ENCODE data around the gene ALS2. TPM values are rescaled to one million over a fixed set of nuclear protein-coding genes. Genes with fewer than 3 reads are reported as not detected.
"Not testable (repeated sequence)": the region's sequence is repeated elsewhere in the genome, so short reads cannot be mapped to it uniquely, and the experiment has no call there.

The ALS2 gene
- total RNA-seq, 1 donor from 2014 or later = 34.5 TPM

DNA sequence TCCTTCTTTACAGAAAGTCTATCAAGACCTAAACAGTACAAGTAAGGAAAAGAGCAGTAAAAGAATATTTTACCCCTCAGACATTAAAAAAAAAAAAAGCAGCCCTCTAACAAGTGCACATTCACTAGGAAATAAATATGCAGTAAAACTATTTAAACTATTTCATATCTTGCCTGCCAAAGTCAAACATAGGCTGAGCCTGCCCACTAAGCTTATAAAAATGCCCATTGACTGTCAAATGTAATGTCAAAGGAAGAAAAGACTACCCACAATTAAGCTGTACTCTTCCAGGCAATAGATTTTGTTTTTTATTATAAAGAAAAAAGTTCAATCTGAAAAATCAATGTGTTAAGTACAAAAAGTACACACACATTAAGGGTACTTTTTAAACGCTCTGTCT lies 11.8 kb downstream of the ALS2 start:
- DNase-seq (ENCODE audit: missing footprints) (no peak), ATAC-seq (no peak)
- intact Hi-C loops (cut with DNase I) = no loop called here

DNA sequence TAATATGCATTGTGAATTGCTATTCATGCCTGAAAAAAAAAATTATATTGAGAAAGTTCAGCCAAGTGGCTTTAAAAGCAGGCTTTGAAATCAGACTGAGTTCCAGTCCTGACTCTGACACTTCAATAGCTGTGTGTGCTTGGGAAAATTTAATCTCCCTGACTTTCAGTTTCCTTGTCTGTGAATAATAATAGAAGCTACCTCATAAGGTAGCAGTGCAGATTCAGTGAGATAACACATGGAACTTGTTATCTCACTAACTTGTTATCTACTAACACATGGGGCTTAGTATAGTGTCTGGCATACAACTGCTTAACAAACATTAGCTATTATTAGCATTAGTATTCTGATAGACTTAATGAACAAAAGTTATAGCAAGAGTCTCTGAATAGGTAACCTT lies 14.9 kb downstream of the ALS2 start:
- intact Hi-C loops (cut with DNase I) = no loop called here
- DNase-seq (ENCODE audit: missing footprints) (no peak), ATAC-seq (peak; percentile 44)

DNA sequence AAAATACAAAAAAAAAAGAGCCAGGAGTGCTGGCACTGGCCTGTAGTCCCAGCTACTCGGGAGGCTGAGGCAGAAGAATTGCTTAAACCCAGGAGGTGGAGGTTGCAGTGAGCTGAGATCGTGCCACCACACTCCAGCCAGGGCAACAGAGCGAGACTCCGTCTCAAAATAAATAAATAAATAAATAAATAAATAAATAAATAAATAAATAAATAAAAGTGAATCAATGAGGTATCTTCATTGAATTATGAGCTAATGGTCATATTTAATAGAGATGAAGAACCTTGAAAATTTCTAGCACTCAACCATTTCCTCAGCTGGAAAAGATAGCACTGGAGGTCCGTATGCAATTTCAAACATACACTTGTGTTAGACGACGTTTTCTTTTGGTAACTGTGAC lies 16.3 kb downstream of the ALS2 start:
- ATAC-seq; intact Hi-C loops (cut with DNase I); DNase-seq (ENCODE audit: missing footprints): not testable (repeated sequence)

DNA sequence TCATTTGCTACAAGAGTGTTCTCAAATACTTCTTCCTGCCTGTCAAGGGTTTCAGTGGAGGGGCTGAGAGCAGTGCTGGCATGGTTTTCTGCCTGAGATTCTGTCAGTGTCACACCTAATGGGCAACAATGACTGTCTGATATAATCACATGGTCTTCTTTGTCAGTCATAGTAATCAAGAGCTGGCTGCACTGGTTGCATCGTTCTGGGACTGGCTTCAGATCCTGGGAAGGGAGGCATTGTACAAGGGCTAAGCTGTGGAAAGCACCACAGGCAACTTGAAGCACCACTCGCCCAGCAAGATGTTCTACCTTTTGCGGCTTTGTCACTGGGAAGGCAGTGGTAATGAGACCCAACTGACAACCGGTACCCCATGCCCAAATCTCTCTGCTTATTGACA lies 19.6 kb downstream of the ALS2 start:
- intact Hi-C loops (cut with DNase I) = no loop called here
- ATAC-seq (no peak), DNase-seq (ENCODE audit: missing footprints) (no peak)

DNA sequence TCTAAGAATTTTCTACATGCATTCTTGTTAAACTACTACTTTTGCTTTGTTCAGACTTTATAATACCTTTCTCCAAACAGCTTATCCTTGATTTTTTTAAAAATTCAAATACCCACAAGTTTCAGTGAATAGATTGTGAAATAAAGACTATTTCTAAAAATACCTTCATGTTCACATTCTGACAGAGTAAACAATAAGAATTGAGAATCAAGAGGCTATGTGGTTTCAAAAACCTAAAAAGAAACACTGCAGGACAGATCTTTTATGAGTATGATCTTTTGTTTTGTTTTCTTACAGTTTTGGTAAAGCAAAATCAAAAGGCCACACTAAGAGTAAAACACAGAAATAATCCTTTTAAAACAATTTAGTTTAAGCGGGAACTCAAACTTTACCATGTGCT lies 21.2 kb downstream of the ALS2 start:
- intact Hi-C loops (cut with DNase I) = no loop called here
- no peak for ATAC-seq
- DNase-seq (ENCODE audit: missing footprints) = no peak

DNA sequence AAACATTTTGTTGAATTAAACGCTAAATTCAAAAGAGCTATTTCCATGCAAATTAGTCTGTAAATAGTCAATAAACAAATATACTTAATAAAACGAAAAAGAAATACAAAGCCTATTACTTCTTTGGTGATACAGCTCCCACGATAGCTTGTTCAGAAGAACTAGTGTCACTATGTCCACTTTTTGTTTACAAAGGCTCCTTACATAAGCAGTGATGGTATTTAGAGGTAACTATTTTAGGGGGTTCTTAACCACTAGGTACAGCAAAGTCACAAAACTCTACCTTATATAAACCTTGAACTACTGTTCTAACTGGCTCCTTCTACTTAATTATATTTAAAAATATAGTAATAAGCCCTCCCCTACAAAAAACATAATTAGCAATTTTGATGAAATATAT lies 21.9 kb downstream of the ALS2 start:
- intact Hi-C loops (cut with DNase I) = no loop called here
- DNase-seq (ENCODE audit: missing footprints) = no peak
- no peak for ATAC-seq

DNA sequence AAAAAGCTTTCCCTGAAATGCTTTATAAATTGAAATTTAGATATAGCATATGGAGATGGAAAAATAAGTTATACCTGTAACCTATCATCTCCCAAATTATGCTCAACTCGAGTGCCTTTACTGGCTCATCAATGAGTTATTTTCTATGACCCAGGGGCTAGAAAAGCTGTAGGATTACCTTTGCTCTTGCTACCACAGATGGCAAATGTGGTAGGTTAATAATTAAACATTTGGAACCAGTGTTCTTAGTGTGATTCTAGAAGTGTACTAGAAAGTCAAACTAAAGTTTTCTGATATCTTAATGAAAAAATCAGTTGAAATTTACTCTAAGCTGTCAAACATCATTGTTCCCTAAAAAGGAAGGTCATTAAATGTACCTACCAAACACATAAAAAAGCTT lies 22.5 kb downstream of the ALS2 start:
- DNase-seq (ENCODE audit: missing footprints) (no peak), ATAC-seq (no peak)
- intact Hi-C loops (cut with DNase I) = no loop called here

DNA sequence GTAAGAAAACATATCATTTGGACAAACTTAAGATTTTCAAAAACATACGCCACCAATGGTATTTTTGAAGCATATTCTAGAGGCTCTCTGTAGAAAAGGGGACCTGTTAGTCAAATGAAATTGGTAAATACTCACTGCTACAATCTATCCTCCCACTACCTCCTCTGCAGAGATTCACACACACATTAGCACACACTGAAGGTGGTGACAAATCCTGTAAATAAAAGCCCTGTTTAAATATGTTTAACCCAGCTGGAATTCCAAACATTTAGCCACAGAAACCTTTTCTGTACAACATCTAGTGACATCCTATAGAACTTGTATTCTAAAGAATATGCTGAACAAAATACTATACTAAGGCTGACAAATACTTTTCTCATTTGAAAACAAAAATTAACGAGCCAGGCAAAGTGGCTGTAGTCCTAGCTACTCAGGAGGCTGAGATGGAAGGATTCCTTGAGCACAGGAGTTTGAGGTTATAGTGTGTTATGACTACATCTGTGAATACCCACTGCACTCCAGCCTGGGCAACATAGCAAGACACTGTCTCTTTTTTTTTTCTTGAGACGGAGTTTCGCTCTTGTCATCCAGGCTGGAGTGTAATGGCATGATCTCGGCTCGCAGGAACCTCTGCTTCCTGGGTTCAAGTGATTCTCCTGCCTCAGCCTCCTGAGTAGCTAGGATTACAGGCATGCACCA lies 25.9 kb downstream of the ALS2 start:
- no peak for ATAC-seq
- DNase-seq (ENCODE audit: missing footprints) = no peak
- intact Hi-C loops (cut with DNase I) = no loop called here

DNA sequence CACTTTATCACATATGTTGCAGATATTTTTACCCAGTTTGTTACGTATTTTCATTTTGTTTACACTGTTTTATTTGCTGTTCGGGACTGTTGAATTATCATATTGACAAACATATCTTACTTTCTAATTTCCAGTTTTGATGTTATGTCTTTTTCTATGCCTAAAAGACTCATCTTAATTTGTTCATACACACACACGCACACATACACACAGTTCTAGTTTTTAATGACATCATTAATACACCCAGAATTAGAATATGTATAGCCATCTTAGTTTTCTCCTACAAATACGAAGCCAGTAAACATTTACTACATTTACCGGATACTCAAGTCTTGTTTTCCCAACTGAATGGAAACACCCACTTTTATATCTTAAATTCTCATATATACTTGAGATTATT lies 29.2 kb downstream of the ALS2 start:
- ATAC-seq = no peak
- no peak for DNase-seq (ENCODE audit: missing footprints)
- intact Hi-C loops (cut with DNase I) = no loop called here

DNA sequence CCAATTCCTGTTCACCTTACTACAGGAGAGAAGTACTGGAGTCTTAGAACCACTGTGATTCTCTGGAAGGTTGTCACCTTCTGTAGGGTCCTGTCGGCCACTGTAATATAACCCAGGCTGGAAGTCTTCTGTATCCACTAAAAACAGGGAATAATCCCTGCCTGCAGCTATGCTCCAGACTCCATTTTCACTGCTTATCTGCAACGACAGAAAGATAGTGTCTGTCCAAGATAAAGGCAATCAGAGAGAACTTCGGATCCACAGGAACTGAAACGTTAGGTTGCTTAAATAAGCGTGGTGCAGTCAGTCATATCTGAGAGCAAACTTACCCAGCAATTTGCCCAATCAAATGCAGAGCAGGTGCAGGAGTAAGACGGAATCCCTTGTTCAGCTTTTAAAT lies 34.2 kb downstream of the ALS2 start:
- no peak for DNase-seq (ENCODE audit: missing footprints)
- no peak for ATAC-seq
- intact Hi-C loops (cut with DNase I) = no loop called here

DNA sequence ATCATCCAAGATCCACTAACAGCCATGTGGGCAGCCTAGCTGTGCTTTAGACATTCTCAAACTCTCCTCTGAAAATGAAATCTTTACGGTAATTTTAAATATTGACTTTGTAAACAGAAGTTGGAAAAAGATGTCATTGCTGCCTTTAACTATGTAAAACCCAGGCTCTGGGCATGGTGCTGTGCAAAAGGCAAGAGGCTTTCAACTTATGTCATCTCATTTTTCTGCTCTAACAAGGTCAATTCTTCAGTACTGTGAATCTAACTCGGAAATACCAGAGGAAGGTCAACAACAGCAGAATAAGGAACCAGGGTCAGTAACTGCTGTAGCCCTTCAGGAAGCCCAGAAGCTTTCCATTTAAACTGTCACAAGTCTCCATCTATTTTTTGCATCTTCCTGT lies 45.2 kb downstream of the ALS2 start:
- DNase-seq (ENCODE audit: missing footprints) = no peak
- intact Hi-C loops (cut with DNase I) = no loop called here
- no peak for ATAC-seq

DNA sequence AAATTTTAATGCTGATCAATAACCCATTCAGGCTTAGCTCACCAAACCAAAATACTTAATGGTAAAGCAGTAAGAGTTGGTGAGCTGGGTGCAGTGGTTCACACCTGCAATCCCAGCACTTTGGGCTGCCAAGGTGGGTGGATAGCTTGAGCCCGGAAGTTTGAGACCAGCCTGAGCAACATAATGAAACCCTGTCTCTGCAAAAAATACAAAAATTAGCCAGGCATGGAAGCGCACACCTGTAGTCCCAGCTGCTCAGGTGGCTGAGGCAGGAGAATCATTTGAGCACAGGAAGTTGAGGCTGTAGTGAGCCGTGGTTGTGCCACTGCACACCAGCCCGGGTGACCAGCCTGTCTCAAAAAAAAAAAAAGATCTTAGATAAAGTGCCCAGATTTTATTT lies 46.6 kb downstream of the ALS2 start:
- ATAC-seq = no peak
- DNase-seq (ENCODE audit: missing footprints) = no peak
- intact Hi-C loops (cut with DNase I) = no loop called here

DNA sequence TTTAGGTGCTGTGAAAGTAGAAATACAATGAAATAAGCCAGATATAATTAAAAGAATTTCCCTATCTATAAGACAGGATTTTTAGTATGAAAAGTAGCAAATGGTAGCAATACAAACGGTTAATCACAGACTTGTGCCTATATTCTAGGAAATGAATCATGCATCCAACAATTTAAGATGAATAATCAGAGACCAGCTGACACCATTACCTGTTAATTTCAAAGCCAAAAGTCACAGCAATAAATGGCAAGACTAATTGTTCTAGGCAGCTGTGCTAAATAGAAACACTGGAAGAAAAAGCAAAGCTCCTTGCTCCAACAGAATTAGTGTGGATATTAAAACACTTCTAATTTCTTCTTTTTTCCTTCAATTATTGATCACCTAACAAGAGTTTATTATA lies 47.2 kb downstream of the ALS2 start:
- intact Hi-C loops (cut with DNase I) = no loop called here
- no peak for ATAC-seq

DNA sequence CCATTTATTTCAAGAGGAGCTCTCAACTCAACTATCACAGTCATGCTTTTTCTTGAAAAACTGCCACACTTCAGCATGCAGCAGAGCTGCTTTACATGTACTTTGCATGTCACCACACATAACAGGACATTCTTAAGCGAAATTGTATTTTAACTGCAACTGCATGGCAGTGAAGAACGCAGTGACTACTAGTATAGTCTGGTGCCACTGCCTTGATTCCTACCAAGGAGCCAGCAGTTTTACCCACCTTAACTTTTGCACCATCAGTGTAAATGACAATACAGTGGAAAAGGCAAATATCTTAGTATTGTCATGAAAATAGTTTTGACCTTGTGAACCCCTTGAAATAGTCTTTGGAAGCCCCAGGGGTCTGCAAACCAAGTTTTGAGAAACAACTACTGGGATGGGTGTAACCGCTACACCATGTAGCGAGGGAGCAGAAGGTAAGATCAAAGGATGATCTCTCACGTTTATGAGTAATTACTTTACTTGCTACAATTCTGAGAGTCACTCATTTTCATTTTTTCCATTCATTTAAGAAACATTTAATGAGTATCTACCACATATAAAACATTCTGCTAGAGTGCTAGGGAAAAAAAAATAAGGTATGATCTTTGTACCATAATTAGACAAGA lies 50.0 kb downstream of the ALS2 start:
- DNase-seq (ENCODE audit: missing footprints) (no peak), ATAC-seq (no peak)
- intact Hi-C loops (cut with DNase I) = no loop called here

More for the DNA sequence above, 47.2 kb downstream of the ALS2 start:
- DNase-seq (ENCODE audit: missing footprints) = no peak

DNA sequence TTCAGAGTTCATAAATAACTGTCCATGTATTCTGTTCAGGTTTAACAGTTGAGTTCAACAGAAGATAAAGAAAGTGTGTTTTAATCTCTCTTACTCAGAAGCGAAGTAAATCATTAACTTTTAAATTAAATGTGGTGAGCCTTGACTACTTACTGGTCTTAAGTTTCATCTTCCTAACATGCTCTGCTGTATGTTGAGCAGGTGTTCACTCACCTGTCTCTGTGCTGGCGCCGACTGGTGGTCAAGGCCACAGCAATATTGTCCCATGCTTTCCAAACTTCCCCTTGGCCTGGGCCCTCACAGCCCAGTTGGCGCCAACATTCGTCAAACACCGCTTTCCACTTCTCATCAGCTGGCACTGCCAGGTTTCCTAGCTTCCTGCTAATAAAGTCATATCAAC lies 65.3 kb downstream of the ALS2 start:
- ATAC-seq (no peak), DNase-seq (ENCODE audit: missing footprints) (no peak)
- intact Hi-C loops (cut with DNase I) = no loop called here

DNA sequence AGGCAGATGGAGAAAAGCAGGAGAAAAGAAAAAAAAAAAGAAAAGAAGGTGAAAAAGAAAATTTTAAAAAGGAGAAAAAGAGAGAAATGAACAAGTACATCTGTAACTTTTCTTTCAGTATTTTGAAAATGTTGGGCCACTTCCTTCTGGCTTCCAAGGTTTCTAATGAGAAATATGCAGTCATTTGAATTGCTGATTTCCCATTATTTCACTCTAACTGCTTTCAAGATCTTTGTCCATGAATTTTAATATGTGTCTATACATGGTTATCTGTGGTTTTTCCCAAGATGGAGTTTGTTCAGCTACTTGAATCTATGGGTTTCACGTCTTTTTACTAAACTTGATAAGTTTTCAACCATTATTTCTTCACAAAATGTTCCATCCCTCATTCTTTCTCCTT lies 68.0 kb downstream of the ALS2 start:
- intact Hi-C loops (cut with DNase I) = no loop called here
- no peak for ATAC-seq
- no peak for DNase-seq (ENCODE audit: missing footprints)

DNA sequence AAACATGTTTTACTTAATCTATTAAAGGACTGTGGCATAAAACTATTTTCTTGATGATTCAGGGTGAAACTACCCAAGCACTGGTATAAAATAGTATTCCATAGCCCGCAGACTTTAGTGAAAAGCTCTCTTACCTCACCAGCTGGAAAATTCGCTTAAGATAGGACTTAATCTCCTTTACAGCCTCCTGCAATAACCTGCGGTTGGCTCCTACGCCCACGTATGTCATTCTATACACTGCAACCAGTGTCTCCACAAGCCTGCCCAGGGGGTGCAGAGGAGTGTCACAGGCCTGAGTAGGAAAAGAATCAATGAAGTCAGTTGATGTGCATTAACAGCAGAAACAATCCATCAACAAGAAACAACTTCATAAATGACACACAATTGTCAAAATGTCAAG lies 71.0 kb downstream of the ALS2 start:
- intact Hi-C loops (cut with DNase I) = loop anchor here (5.0 kb wide), 1 partner anchor 33 kb away; no protein-coding TSS in a partner anchor
- DNase-seq (ENCODE audit: missing footprints) = no peak
- ATAC-seq = no peak

DNA sequence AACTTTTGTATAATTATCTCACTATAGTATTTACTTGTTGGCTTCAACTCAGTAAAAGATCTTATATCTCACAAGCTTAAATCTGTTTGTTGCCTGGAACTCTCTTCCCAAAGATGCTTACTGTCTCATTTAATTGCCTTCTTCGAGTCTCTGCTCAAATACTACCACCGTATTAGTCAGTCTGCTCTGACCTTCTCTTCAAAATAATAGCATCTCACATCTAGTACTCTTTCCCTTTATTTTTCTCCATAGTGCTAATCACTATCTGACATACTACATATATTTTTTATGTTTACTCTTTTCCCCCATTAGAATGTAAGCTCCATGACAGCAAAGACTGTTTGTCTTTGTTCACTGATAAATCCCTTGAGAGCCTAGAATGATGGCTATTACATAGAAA lies 71.7 kb downstream of the ALS2 start:
- ATAC-seq (no peak), DNase-seq (ENCODE audit: missing footprints) (no peak)
- intact Hi-C loops (cut with DNase I) = loop anchor here (5.0 kb wide), 1 partner anchor 33 kb away; no protein-coding TSS in a partner anchor

DNA sequence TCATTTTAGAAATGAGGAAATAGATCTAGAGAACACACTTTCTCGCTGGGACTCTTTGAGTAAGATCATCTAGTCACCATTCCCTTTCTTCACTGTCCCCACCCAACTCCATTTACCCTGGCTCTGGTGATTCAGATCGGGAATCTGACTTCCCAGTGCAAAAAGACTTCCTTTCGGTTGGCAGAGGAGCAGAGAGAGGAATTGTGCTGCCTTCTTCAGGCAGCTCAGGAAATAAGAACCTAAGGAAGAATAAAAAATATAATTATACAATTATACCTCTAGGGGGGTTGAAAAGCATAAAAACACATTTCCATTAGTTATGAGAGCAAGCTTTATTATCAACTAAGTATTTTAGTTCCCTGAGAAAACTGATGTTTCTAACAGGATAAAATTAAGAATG lies 73.0 kb downstream of the ALS2 start:
- intact Hi-C loops (cut with DNase I) = loop anchor here (5.0 kb wide), 1 partner anchor 35 kb away; no protein-coding TSS in a partner anchor
- no peak for DNase-seq (ENCODE audit: missing footprints)
- no peak for ATAC-seq

DNA sequence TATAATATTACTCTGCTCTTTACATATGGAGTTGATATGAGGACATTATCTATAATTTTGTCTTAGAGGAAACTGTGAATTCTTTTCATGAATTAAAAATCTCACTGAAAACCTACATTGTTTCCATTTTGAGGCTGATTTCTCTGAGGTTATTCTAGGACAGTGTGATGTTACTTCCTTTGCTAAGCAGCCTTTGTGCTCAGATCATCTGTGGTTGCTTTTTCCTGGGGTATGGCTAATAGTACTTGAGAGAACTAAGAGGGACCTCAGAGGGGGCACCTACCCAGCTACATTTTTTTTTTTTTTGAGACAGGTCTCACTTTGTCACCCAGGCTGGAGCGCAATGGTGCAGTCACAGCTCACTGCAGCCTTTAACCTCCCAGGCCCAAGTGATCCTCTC lies 73.6 kb downstream of the ALS2 start:
- DNase-seq (ENCODE audit: missing footprints) (no peak), ATAC-seq (no peak)
- intact Hi-C loops (cut with DNase I) = loop anchor here (5.0 kb wide), 1 partner anchor 35 kb away; no protein-coding TSS in a partner anchor

DNA sequence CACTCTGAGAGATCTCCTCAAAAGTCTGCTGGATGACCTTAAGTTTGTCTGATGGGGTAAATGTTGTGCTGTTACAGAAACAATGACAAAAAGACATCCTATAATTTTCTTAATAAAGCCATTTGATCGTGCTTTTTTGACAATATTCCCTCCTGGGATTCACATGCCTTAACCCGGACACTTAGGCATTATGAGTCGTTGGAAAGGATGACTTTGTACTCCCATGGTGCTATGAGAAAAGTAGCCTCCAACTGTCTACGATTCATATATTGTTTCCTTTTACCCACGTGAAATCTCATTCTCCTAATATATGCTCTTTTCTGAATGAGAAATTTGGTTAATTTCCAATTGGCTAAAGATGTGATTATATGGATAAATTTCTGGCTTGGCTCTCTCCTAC lies 76.2 kb downstream of the ALS2 start:
- intact Hi-C loops (cut with DNase I) = no loop called here
- no peak for ATAC-seq

More for the DNA sequence above, 76.2 kb downstream of the ALS2 start:
- DNase-seq (ENCODE audit: missing footprints) = no peak

All from Right ventricle myocardium inferior (tissue), 1 donor.